ENCODE measurements around the gene N4BP2.
"Not testable (repeated sequence)": the region's sequence is repeated elsewhere in the genome, so short reads cannot be mapped to it uniquely, and the experiment has no call there.

N4BP2 gene

DNA sequence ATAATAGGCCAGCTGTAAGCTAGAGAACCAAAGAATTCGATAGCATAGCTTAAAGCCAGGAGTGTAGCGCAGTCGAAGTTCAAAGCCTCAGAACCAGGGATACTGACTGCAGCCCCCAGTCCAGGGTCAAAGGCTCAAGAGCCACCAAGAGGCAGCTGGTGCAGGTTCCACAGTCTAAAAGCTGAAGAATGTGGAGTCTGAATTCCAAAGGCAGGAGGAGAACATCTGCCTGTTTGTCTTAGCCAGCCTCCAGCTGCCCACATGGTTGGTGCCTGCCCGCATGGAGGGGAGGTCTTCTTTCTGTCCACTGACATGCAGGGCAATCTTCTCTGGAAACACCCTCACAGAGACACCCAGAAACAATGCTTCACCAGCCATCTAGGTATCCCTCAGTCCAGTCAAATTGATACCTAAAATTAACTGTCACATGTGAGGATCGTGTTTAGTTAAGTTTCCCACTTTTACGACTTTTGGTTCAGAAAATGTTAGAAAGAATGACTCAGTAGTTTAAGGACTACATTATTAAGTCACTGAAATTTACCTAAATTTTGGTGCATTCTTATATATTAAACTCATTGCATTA, 87.4 kb downstream of the N4BP2 start:
- Histone ChIP-seq H3K79me2 (ENCODE audit: insufficient read depth, low read length) (no peaks in the 10 kb centered on the region), H3K9ac (ENCODE audit: low read length) (no peak overlapping the region), H3K9me3 (ENCODE audit: low read length) (no peaks in the 10 kb centered on the region), H3K36me3 (ENCODE audit: insufficient read depth, low read length) (peaks cover 41% of the 10 kb centered on the region), H3K4me1 (ENCODE audit: insufficient read depth, low read length, severe bottlenecking) (no peaks in the 10 kb centered on the region), H3K9me2 (ENCODE audit: low read depth, low read length) (no peaks in the 10 kb centered on the region), H4K20me1 (ENCODE audit: insufficient read depth, low read length) (no peaks in the 10 kb centered on the region), H3F3A (ENCODE audit: insufficient read depth, low read length) (no peaks in the 10 kb centered on the region), H2AFZ (ENCODE audit: low read length) (no peak overlapping the region), H3K4me3 (ENCODE audit: low read depth, low read length, poor library complexity, severe bottlenecking) (no peak overlapping the region), H3K4me2 (ENCODE audit: low read length) (no peak overlapping the region), H3K27ac (ENCODE audit: low read depth, low read length, poor library complexity, severe bottlenecking) (no peak overlapping the region), H3K27me3 (ENCODE audit: insufficient read depth, low read length) (no peaks in the 10 kb centered on the region)
- TF ChIP-seq, protein P1, sequence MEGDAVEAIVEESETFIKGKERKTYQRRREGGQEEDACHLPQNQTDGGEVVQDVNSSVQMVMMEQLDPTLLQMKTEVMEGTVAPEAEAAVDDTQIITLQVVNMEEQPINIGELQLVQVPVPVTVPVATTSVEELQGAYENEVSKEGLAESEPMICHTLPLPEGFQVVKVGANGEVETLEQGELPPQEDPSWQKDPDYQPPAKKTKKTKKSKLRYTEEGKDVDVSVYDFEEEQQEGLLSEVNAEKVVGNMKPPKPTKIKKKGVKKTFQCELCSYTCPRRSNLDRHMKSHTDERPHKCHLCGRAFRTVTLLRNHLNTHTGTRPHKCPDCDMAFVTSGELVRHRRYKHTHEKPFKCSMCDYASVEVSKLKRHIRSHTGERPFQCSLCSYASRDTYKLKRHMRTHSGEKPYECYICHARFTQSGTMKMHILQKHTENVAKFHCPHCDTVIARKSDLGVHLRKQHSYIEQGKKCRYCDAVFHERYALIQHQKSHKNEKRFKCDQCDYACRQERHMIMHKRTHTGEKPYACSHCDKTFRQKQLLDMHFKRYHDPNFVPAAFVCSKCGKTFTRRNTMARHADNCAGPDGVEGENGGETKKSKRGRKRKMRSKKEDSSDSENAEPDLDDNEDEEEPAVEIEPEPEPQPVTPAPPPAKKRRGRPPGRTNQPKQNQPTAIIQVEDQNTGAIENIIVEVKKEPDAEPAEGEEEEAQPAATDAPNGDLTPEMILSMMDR (IDR thresholded peaks at IDR 0.05; ENCODE audit: low read length) = no peak
- no peak for TF ChIP-seq EZH2 (IDR thresholded peaks at IDR 0.05; ENCODE audit: borderline replicate concordance, low read length)

DNA sequence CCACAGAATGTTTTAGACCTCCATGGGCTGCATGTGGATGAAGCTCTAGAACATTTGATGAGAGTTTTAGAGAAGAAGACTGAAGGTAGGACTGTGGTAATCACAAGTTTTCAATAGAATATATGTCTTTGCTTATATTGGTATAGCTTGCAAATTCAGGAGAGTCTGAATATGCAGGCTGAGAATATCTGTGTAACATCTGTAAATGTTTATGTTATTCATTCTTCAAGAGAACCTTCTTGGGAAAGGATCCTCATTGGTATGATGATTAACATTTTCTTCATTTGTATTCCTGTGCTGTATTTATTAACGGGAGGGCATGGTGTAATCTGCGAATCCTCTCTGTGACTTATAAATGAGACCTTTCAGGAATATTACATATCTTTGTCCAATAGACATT, 88.1 kb downstream of the N4BP2 start:
- no peaks in the 10 kb centered on the region for H3K79me2 ChIP-seq (ENCODE audit: insufficient read depth, low read length)
- H3K27me3 ChIP-seq (ENCODE audit: insufficient read depth, low read length) = no peaks in the 10 kb centered on the region
- TF ChIP-seq EZH2 (IDR thresholded peaks at IDR 0.05; ENCODE audit: borderline replicate concordance, low read length) = no peak
- TF ChIP-seq, protein P1 (IDR thresholded peaks at IDR 0.05; ENCODE audit: low read length) = no peak
- no peak overlapping the region for H3K27ac ChIP-seq (ENCODE audit: low read depth, low read length, poor library complexity, severe bottlenecking)
- no peaks in the 10 kb centered on the region for H3K9me2 ChIP-seq (ENCODE audit: low read depth, low read length)
- H3K4me2 ChIP-seq (ENCODE audit: low read length) = no peak overlapping the region
- no peak overlapping the region for H3K4me3 ChIP-seq (ENCODE audit: low read depth, low read length, poor library complexity, severe bottlenecking)
- H2AFZ ChIP-seq (ENCODE audit: low read length) = no peak overlapping the region
- no peaks in the 10 kb centered on the region for H3K4me1 ChIP-seq (ENCODE audit: insufficient read depth, low read length, severe bottlenecking)
- no peaks in the 10 kb centered on the region for H3K9me3 ChIP-seq (ENCODE audit: low read length)
- H3K9ac ChIP-seq (ENCODE audit: low read length) = no peak overlapping the region
- H4K20me1 ChIP-seq (ENCODE audit: insufficient read depth, low read length) = no peaks in the 10 kb centered on the region
- H3F3A ChIP-seq (ENCODE audit: insufficient read depth, low read length) = no peaks in the 10 kb centered on the region
- peaks cover 44% of the 10 kb centered on the region for H3K36me3 ChIP-seq (ENCODE audit: insufficient read depth, low read length)

DNA sequence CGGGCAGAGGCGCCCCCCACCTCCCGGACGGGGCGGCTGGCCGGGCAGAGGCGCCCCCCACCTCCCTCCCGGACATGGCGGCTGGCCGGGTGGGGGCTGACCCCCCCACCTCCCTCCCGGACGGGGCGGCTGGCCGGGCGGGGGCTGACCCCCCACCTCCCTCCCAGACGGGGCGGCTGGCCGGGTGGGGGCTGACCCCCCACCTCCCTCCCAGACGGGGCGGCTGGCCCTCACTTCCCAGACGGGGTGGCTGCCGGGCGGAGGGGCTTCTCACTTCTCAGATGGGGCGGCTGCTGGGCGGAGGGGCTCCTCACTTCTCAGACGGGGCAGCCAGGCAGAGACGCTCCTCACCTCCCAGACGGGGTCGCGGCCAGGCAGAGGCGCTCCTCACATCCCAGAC, 90.8 kb downstream of the N4BP2 start:
- not testable (repeated sequence) for H4K20me1 ChIP-seq (ENCODE audit: insufficient read depth, low read length); H3F3A ChIP-seq (ENCODE audit: insufficient read depth, low read length); H3K79me2 ChIP-seq (ENCODE audit: insufficient read depth, low read length); H3K27ac ChIP-seq (ENCODE audit: low read depth, low read length, poor library complexity, severe bottlenecking); H3K9me2 ChIP-seq (ENCODE audit: low read depth, low read length); H3K27me3 ChIP-seq (ENCODE audit: insufficient read depth, low read length); H3K9me3 ChIP-seq (ENCODE audit: low read length); H3K9ac ChIP-seq (ENCODE audit: low read length); H3K4me2 ChIP-seq (ENCODE audit: low read length); H3K4me3 ChIP-seq (ENCODE audit: low read depth, low read length, poor library complexity, severe bottlenecking); H2AFZ ChIP-seq (ENCODE audit: low read length)
- Histone ChIP-seq H3K36me3 (ENCODE audit: insufficient read depth, low read length) (peaks cover 39% of the 10 kb centered on the region), H3K4me1 (ENCODE audit: insufficient read depth, low read length, severe bottlenecking) (peaks cover 23% of the 10 kb centered on the region)

DNA sequence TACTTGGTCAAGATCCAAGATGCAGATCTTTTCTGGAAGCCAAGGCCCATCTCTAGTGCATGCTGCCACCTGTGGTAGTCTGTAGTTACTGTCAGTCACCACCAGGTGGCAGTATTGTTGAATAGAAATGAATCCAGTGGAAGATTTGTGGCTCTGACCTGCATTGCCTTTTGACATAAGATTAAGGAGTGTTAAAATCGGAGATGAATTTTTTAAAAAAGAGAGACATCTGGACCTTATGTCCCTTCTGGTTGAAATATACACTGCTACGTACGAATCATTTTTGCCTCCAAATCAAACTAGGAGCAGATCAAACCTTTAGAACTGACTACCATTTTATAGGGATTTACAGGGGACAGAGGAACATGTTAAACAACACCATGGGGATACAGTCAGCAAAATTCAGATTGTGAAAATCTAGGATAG, 93.3 kb downstream of the N4BP2 start:
- Histone ChIP-seq H3F3A (ENCODE audit: insufficient read depth, low read length) (0 out of 2 replicates have a peak, but pooled peaks cover 5% of the 10 kb centered on the region), H3K4me2 (ENCODE audit: low read length) (no peak overlapping the region), H3K36me3 (ENCODE audit: insufficient read depth, low read length) (peaks cover 26% of the 10 kb centered on the region)

More for the DNA sequence above, 93.3 kb downstream of the N4BP2 start:
- Histone ChIP-seq H3K9me2 (ENCODE audit: low read depth, low read length) (no peaks in the 10 kb centered on the region), H2AFZ (ENCODE audit: low read length) (no peak overlapping the region), H3K27me3 (ENCODE audit: insufficient read depth, low read length) (no peaks in the 10 kb centered on the region), H3K4me1 (ENCODE audit: insufficient read depth, low read length, severe bottlenecking) (peaks cover 47% of the 10 kb centered on the region), H3K9me3 (ENCODE audit: low read length) (no peaks in the 10 kb centered on the region), H3K4me3 (ENCODE audit: low read depth, low read length, poor library complexity, severe bottlenecking) (no peak overlapping the region), H4K20me1 (ENCODE audit: insufficient read depth, low read length) (no peaks in the 10 kb centered on the region), H3K79me2 (ENCODE audit: insufficient read depth, low read length) (peaks cover 27% of the 10 kb centered on the region), H3K9ac (ENCODE audit: low read length) (no peak overlapping the region), H3K27ac (ENCODE audit: low read depth, low read length, poor library complexity, severe bottlenecking) (peak overlapping the region; percentile 89)
- TF ChIP-seq, protein P1 (IDR thresholded peaks at IDR 0.05; ENCODE audit: low read length) = peak; percentile 77
- no peak for TF ChIP-seq EZH2 (IDR thresholded peaks at IDR 0.05; ENCODE audit: borderline replicate concordance, low read length)

Data from OCI-LY1 (cell line).